SK-N-SH (cell line): Measurements from ENCODE around the gene MINDY4. TPM values are rescaled to one million over a fixed set of nuclear protein-coding genes. Genes with fewer than 3 reads are reported as not detected.

Experiments
- CTCF ChIA-PET: fragments of 300-600, 350-600 bp; formaldehyde crosslinking; extraction: SDS; loops from one replicate; lab custom pipeline; 2021; lab: Yijun Ruan, JAX
- POLR2A ChIA-PET: fragments of 350-600 bp; sonication (Branson Sonifier 250); formaldehyde crosslinking; extraction: SDS; loops from one replicate; lab custom pipeline; 2020; ENCODE audit warnings: antibody characterized with exemption, inconsistent platforms; lab: Yijun Ruan, JAX
- DNase-seq: peaks from one replicate; pipeline ENCODE4 v3.0.0; 2012
- H2AFZ ChIP-seq: fragments of 200-600 bp; sonication (generic); 2 replicates; pipeline ENCODE4 v1.8.1; 2016; ENCODE audit warnings: antibody characterized with exemption, mild to moderate bottlenecking, low read depth
- H3F3A ChIP-seq: fragments of 200-600 bp; sonication (generic); replicated peaks from 2 replicates; pipeline ENCODE3; 2016; ENCODE audit warnings: antibody characterized with exemption, mild to moderate bottlenecking; ENCODE audit not compliant: insufficient read depth
- H3K27ac ChIP-seq, 2 experiments: fragments of 200-500 bp in 1 of 2; fragments of 200-600 bp in 1 of 2; sonication (Bioruptor generic) in 1 of 2; sonication (generic), shearing (Covaris generic) in 1 of 2; 2 replicates each; pipeline versions ENCODE4 v1.5.1 to v1.6.1; 2014 to 2016; ENCODE audit warnings: low read depth in 2 of 2, inconsistent platforms in 1 of 2, low read length in 1 of 2, mild to moderate bottlenecking in 1 of 2, mixed read lengths in 1 of 2
- H3K27me3 ChIP-seq: fragments of 200-600 bp; sonication (generic), shearing (Covaris generic); 2 replicates; pipeline ENCODE4 v1.6.1; 2016; ENCODE audit warnings: mixed run types; ENCODE audit not compliant: insufficient read depth
- H3K36me3 ChIP-seq, 2 experiments: fragments of 200-500 bp in 1 of 2; fragments of 200-600 bp in 1 of 2; sonication (Bioruptor generic) in 1 of 2; sonication (generic) in 1 of 2; replicated peaks in 1 of 2; 2 replicates each; pipeline versions ENCODE3 to v1.5.1; 2014 to 2016; ENCODE audit warnings: low read length in 1 of 2, mild to moderate bottlenecking in 1 of 2; ENCODE audit not compliant: insufficient read depth in 2 of 2, control insufficient read depth in 1 of 2
- H3K4me1 ChIP-seq, 2 experiments: fragments of 200-500 bp in 1 of 2; fragments of 200-600 bp in 1 of 2; sonication (Bioruptor generic) in 1 of 2; sonication (generic), shearing (Covaris generic) in 1 of 2; 2 replicates each; pipeline versions ENCODE4 v1.5.1 to v1.6.1; 2014 to 2016; ENCODE audit warnings: low read depth in 1 of 2, low read length in 1 of 2, mixed run types in 1 of 2; ENCODE audit not compliant: insufficient read depth in 2 of 2, control insufficient read depth in 1 of 2
- H3K4me2 ChIP-seq: fragments of 200-600 bp; sonication (generic), shearing (Covaris generic); 2 replicates; pipeline ENCODE4 v1.6.1; 2017; ENCODE audit warnings: mixed run types
- H3K4me3 ChIP-seq, 2 experiments: fragments of 200-500 bp in 1 of 2; fragments of 200-600 bp in 1 of 2; sonication (Bioruptor generic) in 1 of 2; sonication (generic), shearing (Covaris generic) in 1 of 2; 2 replicates each; pipeline versions ENCODE4 v1.5.1 to v1.8.1; 2014 to 2016; ENCODE audit warnings: low read depth in 2 of 2, inconsistent platforms in 1 of 2, low read length in 1 of 2, mild to moderate bottlenecking in 1 of 2, mixed read lengths in 1 of 2, moderate library complexity in 1 of 2
- H3K79me2 ChIP-seq: fragments of 200-600 bp; sonication (generic); 2 replicates; pipeline ENCODE4 v1.8.1; 2017; ENCODE audit warnings: mild to moderate bottlenecking; ENCODE audit not compliant: insufficient read depth
- H3K9ac ChIP-seq: fragments of 200-600 bp; sonication (generic); 2 replicates; pipeline ENCODE4 v1.6.1; 2017; ENCODE audit warnings: mixed run types
- H3K9me2 ChIP-seq: fragments of 200-600 bp; sonication (generic); 2 replicates; pipeline ENCODE4 v1.6.1; 2017; ENCODE audit warnings: mixed run types
- H3K9me3 ChIP-seq: fragments of 200-600 bp; sonication (generic); 2 replicates; pipeline ENCODE4 v1.6.1; 2017; ENCODE audit warnings: mixed run types, mild to moderate bottlenecking, moderate library complexity
- H4K20me1 ChIP-seq: fragments of 200-600 bp; sonication (generic); 2 replicates; pipeline ENCODE4 v1.6.1; 2017; ENCODE audit warnings: mild to moderate bottlenecking, mixed run types; ENCODE audit not compliant: insufficient read depth
- CHD2 ChIP-seq: fragments of 150-350 bp; IDR thresholded peaks from 2 replicates; pipeline ENCODE4 v1.6.1; 2018; ENCODE audit warnings: low read length; ENCODE audit not compliant: partially characterized antibody
- CTCF ChIP-seq: fragments of 200-600 bp; sonication (generic); IDR thresholded peaks from 2 replicates; pipeline ENCODE4 v1.6.1; 2017; ENCODE audit warnings: antibody characterized with exemption, mild to moderate bottlenecking, moderate library complexity
- ELF1 ChIP-seq: IDR thresholded peaks from 2 replicates; pipeline ENCODE4 v1.4.0; 2012
- EZH2phosphoT487 ChIP-seq: fragments of 200-600 bp; sonication (generic); IDR thresholded peaks from 2 replicates; pipeline ENCODE4 v1.6.1; 2017; ENCODE audit warnings: low read depth, mixed run types, mild to moderate bottlenecking, antibody characterized with exemption, moderate library complexity, borderline replicate concordance
- FOXJ3 ChIP-seq: sonication (generic); formaldehyde crosslinking; IDR thresholded peaks from 2 replicates; pipeline ENCODE4 v1.5.1; 2020; ENCODE audit warnings: mild to moderate bottlenecking, missing genetic modification reagents
- GABPA ChIP-seq: IDR thresholded peaks from 2 replicates; pipeline ENCODE4 v1.4.0; 2012; ENCODE audit warnings: low read depth, mild to moderate bottlenecking
- JUND ChIP-seq: IDR thresholded peaks from 2 replicates; pipeline ENCODE4 v1.4.0; 2012
- MXI1 ChIP-seq: IDR thresholded peaks from 2 replicates; pipeline ENCODE4 v1.6.1; 2012; ENCODE audit warnings: mild to moderate bottlenecking, low read depth, low read length, improper control_type of control experiment
- NFIC ChIP-seq: IDR thresholded peaks from 2 replicates; pipeline ENCODE4 v1.4.0; 2012; ENCODE audit warnings: borderline replicate concordance
- REST ChIP-seq: IDR thresholded peaks from 2 replicates; pipeline ENCODE4 v1.6.1; 2012; ENCODE audit warnings: mild to moderate bottlenecking, low read depth, low read length, moderate library complexity
- RFX5 ChIP-seq: IDR thresholded peaks from 2 replicates; pipeline ENCODE4 v1.6.1; 2012; ENCODE audit warnings: mild to moderate bottlenecking, improper control_type of control experiment, low read length
- SIN3A ChIP-seq: IDR thresholded peaks from 2 replicates; pipeline ENCODE4 v1.6.1; 2012; ENCODE audit warnings: low read depth, mild to moderate bottlenecking, low read length, moderate library complexity, borderline replicate concordance
- TCF12 ChIP-seq: IDR thresholded peaks from 2 replicates; pipeline ENCODE4 v1.4.0; 2012
- USF1 ChIP-seq: IDR thresholded peaks from 2 replicates; pipeline ENCODE4 v1.4.0; 2012; ENCODE audit warnings: low read depth, borderline replicate concordance
- WGBS: methylation state at CpG from one replicate; pipeline ENCODE4 v1.1.6; 2017; ENCODE audit warnings: low lambda C conversion rate; 5-methylcytosine and 5-hydroxymethylcytosine counted together
- polyA plus RNA-seq, 3 experiments: library from polyadenylated mRNA; depleted of rRNA; stranded (reverse); fragments of >200 nt; gene quantifications; 2 replicates each; pipeline ENCODE4 v1.2.3, GENCODE V29; 2012
- TF ChIP-seq, protein P1 (sequence below): IDR thresholded peaks from 2 replicates; pipeline ENCODE4; 2012

MINDY4 gene
- polyA plus RNA-seq, 1 of the 3 experiments (the other 2 are of a cell fraction), result 1.8 TPM

GRCh38 chr7:30744075-30744417, 27.2 kb upstream of the MINDY4 start:
- DNase-seq, result no peak
- H3K4me2 ChIP-seq, result no peak overlapping the region
- H3K79me2 ChIP-seq, result no peaks in the 10 kb centered on the region
- H3K27me3 ChIP-seq, result peaks cover 24% of the 10 kb centered on the region; the same call in 1 of the 2 replicates
- ChIA-PET CTCF (interaction anchor here (0.6 to 3.1 kb wide), 4 partner anchors 61 to 239 kb away, joined by 3 to 14 read pairs (median 6); partner anchors contain the start of gene CRHR2), POLR2A (no interaction called here)
- H3F3A ChIP-seq, result no peaks in the 10 kb centered on the region
- TF ChIP-seq EZH2phosphoT487 (no peak), REST (no peak), ELF1 (no peak), RFX5 (no peak), CHD2 (no peak), CTCF (no peak), TCF12 (no peak), NFIC (no peak), FOXJ3 (CRISPR knock-in tag) (no peak), USF1 (no peak), MXI1 (no peak), JUND (no peak), SIN3A (no peak), GABPA (no peak)
- TF ChIP-seq, protein P1, sequence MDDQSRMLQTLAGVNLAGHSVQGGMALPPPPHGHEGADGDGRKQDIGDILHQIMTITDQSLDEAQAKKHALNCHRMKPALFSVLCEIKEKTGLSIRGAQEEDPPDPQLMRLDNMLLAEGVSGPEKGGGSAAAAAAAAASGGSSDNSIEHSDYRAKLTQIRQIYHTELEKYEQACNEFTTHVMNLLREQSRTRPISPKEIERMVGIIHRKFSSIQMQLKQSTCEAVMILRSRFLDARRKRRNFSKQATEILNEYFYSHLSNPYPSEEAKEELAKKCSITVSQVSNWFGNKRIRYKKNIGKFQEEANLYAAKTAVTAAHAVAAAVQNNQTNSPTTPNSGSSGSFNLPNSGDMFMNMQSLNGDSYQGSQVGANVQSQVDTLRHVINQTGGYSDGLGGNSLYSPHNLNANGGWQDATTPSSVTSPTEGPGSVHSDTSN, result no peak
- H2AFZ ChIP-seq, result no peak overlapping the region
- H3K4me1 ChIP-seq, result peaks cover 0 to 3% of the 10 kb centered on the region in 2 experiments; a peak in 1 of 4 replicates
- no peaks in the 10 kb centered on the region for H4K20me1 ChIP-seq
- H3K9me3 ChIP-seq, result no peaks in the 10 kb centered on the region
- no peak overlapping the region for H3K4me3 ChIP-seq
- H3K36me3 ChIP-seq, result no peaks in the 10 kb centered on the region
- H3K9ac ChIP-seq, result no peak overlapping the region
- H3K9me2 ChIP-seq, result no peaks in the 10 kb centered on the region
- no peak overlapping the region for H3K27ac ChIP-seq
- 63% methylated on average over 12 of the region's 12 CpGs for WGBS
